GM12878 (cell line): ENCODE results near the gene THAP7. TPM values are rescaled to one million over a fixed set of nuclear protein-coding genes. Genes with fewer than 3 reads are reported as not detected.

Experiments
- ATAC-seq: fragments of 200-7000 bp; cut with Tn5 transposase; 3 replicates; pipeline ENCODE4 v1.9.1; 2020; ENCODE audit warnings: mild to moderate bottlenecking, moderate library complexity
- BruUV-seq: library from RNA; stranded (reverse); fragments of 400-500 nt; replicated peaks from 2 replicates; lab custom pipeline; 2021; lab: Mats Ljungman, UMichigan
- CTCF ChIA-PET: fragments of 300-600 bp; sonication (Branson Sonifier 250); formaldehyde crosslinking; extraction: SDS; loops from one replicate; lab custom pipeline; 2021; ENCODE audit warnings: inconsistent platforms; lab: Yijun Ruan, JAX
- POLR2A ChIA-PET: fragments of 350-600 bp; formaldehyde crosslinking; extraction: SDS; loops from one replicate; lab custom pipeline; 2021; ENCODE audit warnings: inconsistent platforms; lab: Charles Lee
- RAD21 ChIA-PET: fragments of 300-600 bp; sonication (Branson Sonifier 250); formaldehyde crosslinking; loops from one replicate; lab custom pipeline; 2023; ENCODE audit warnings: antibody characterized with exemption; ENCODE audit not compliant: unreplicated experiment; lab: Charles Lee
- SMC1A ChIA-PET: fragments of 300-600 bp; sonication (Branson Sonifier 250); formaldehyde crosslinking; loops from one replicate; lab custom pipeline; 2023; ENCODE audit not compliant: unreplicated experiment, uncharacterized antibody; lab: Charles Lee
- DNase-seq: peaks from one replicate; pipeline ENCODE4 v3.0.0-alpha.2; 2011; ENCODE audit warnings: low read depth, low spot score
- FAIRE-seq: peaks from 3 replicates; lab custom pipeline; 2011; peaks lifted over from hg19 to GRCh38; lab: Jason Lieb, UNC
- H2AFZ ChIP-seq: 2 replicates; pipeline ENCODE4 v1.6.0; 2011; ENCODE audit warnings: low read depth, low read length, control low read depth; ENCODE audit not compliant: control insufficient read depth
- H3K27ac ChIP-seq: 2 replicates; pipeline ENCODE4 v1.5.1; 2011; ENCODE audit warnings: control low read depth; ENCODE audit not compliant: control insufficient read depth, insufficient read depth
- H3K27me3 ChIP-seq, 2 experiments: replicated peaks in 1 of 2; 2 replicates each; pipeline versions ENCODE4 v1.6.0 to v1.6.1; 2011; ENCODE audit warnings: low read length in 1 of 2; ENCODE audit not compliant: control insufficient read depth in 2 of 2, insufficient read depth in 2 of 2
- H3K36me3 ChIP-seq, 2 experiments: 2 replicates each; pipeline ENCODE4 v1.5.1; 2011; ENCODE audit warnings: low read length in 1 of 2; ENCODE audit not compliant: control insufficient read depth in 2 of 2, insufficient read depth in 2 of 2
- H3K4me1 ChIP-seq: 2 replicates; pipeline ENCODE4 v1.6.1; 2011; ENCODE audit warnings: mild to moderate bottlenecking, low read length, moderate library complexity, mixed read lengths; ENCODE audit not compliant: control insufficient read depth, insufficient read depth
- H3K4me2 ChIP-seq: 2 replicates; pipeline ENCODE4 v1.6.0; 2011; ENCODE audit warnings: control low read depth; ENCODE audit not compliant: control insufficient read depth, insufficient read depth
- H3K4me3 ChIP-seq: fragments of 200-600 bp; sonication (generic); 2 replicates; pipeline ENCODE4 v1.5.1; 2016
- H3K79me2 ChIP-seq: 2 replicates; pipeline ENCODE4 v1.6.0; 2011; ENCODE audit warnings: low read length; ENCODE audit not compliant: control insufficient read depth, insufficient read depth
- H3K9ac ChIP-seq: 2 replicates; pipeline ENCODE4 v1.8.0; 2011; ENCODE audit warnings: low read length, control low read depth, mixed read lengths; ENCODE audit not compliant: control insufficient read depth, insufficient read depth
- H3K9me3 ChIP-seq: replicated peaks from 3 replicates; pipeline ENCODE4 v1.5.1; 2011; ENCODE audit warnings: mild to moderate bottlenecking, low read length; ENCODE audit not compliant: control insufficient read depth, insufficient read depth
- H4K20me1 ChIP-seq: 2 replicates; pipeline ENCODE4 v1.6.0; 2011; ENCODE audit not compliant: control insufficient read depth, insufficient read depth
- CBFB ChIP-seq: IDR thresholded peaks from 2 replicates; pipeline ENCODE4 v1.6.1; 2016; ENCODE audit warnings: antibody characterized with exemption, low read depth
- CEBPZ ChIP-seq: fragments of 150-350 bp; IDR thresholded peaks from 2 replicates; pipeline ENCODE4 v1.6.1; 2016; ENCODE audit warnings: low read depth, low read length
- CHD2 ChIP-seq: IDR thresholded peaks from 2 replicates; pipeline ENCODE4 v1.6.1; 2011; ENCODE audit warnings: low read depth, low read length, improper control_type of control experiment, borderline replicate concordance
- E4F1 ChIP-seq: fragments of 450-650 bp; IDR thresholded peaks from 2 replicates; pipeline ENCODE4 v1.6.1; 2018; ENCODE audit warnings: borderline replicate concordance, mild to moderate bottlenecking; ENCODE audit not compliant: partially characterized antibody
- ESRRA ChIP-seq: IDR thresholded peaks from 2 replicates; pipeline ENCODE4 v1.6.1; 2012; ENCODE audit warnings: mild to moderate bottlenecking, low read length, improper control_type of control experiment
- MTA3 ChIP-seq: IDR thresholded peaks from 2 replicates; pipeline ENCODE4 v1.6.1; 2012; ENCODE audit warnings: low read length, inconsistent platforms, borderline replicate concordance
- NR2F1 ChIP-seq: fragments of 450-650 bp; conservative IDR thresholded peaks from 2 replicates; pipeline ENCODE4 v1.6.1; 2017; ENCODE audit warnings: mild to moderate bottlenecking
- PBX3 ChIP-seq: IDR thresholded peaks from 2 replicates; pipeline ENCODE4 v1.6.1; 2011; ENCODE audit warnings: mild to moderate bottlenecking, low read depth, low read length, moderate library complexity; ENCODE audit not compliant: insufficient replicate concordance
- RAD51 ChIP-seq: fragments of 450-650 bp; IDR thresholded peaks from 2 replicates; pipeline ENCODE4 v1.6.1; 2016; ENCODE audit warnings: moderate library complexity, mild to moderate bottlenecking, inconsistent platforms
- SIX5 ChIP-seq: IDR thresholded peaks from 2 replicates; pipeline ENCODE4 v1.6.1; 2011; ENCODE audit warnings: mild to moderate bottlenecking, low read depth, low read length, moderate library complexity; ENCODE audit not compliant: severe bottlenecking
- WRNIP1 ChIP-seq: IDR thresholded peaks from 2 replicates; pipeline ENCODE4 v1.6.1; 2011; ENCODE audit warnings: low read depth, low read length, improper control_type of control experiment, borderline replicate concordance
- ZBED1 ChIP-seq: IDR thresholded peaks from 2 replicates; pipeline ENCODE4 v1.6.1; 2016; ENCODE audit warnings: borderline replicate concordance
- ZNF592 ChIP-seq: fragments of 450-650 bp; IDR thresholded peaks from 2 replicates; pipeline ENCODE4 v1.6.1; 2017; ENCODE audit warnings: mild to moderate bottlenecking, moderate library complexity
- WGBS: methylation state at CpG from one replicate; pipeline ENCODE4 v1.1.6; 2016; ENCODE audit warnings: low lambda C conversion rate; ENCODE audit not compliant: insufficient replicate concordance, insufficient coverage; ENCODE audit errors: missing lambda C conversion rate; 5-methylcytosine and 5-hydroxymethylcytosine counted together
- in situ Hi-C: fragments of 300-500 bp; cut with MboI; formaldehyde crosslinking; loops from 9 replicates; pipeline ENCODE4 v1.14.3; 2018; ENCODE audit warnings: mixed read lengths
- intact Hi-C: fragments of 100-400 bp; cut with micrococcal nuclease; formaldehyde crosslinking; loops from one replicate; pipeline ENCODE4 v1.14.2; 2022; ENCODE audit not compliant: unreplicated experiment
- polyA plus RNA-seq, 11 experiments: library from polyadenylated mRNA; depleted of rRNA in 4 of 11; unstranded in 6 of 11; stranded (reverse) in 5 of 11; fragments of >200 nt; fragmentation: Nextera tagmentation in 4 of 11; fragmentation: Illumina TruSeq in 1 of 11; extraction: Ambion mirVana in 4 of 11; extraction: Trizol in 1 of 11; gene quantifications; 1 replicate in 1 of 11; 2 replicates in 10 of 11; pipeline versions ENCODE4 v1.2.1 to v1.2.3, GENCODE V29; 2011 to 2016; ENCODE audit warnings: inconsistent platforms in 2 of 11, missing spikeins in 2 of 11, low read depth in 1 of 11
- total RNA-seq, 4 experiments: library from RNA; depleted of rRNA in 3 of 4; stranded (reverse); fragments of >200 nt in 3 of 4; fragmentation: Illumina TruSeq in 1 of 4; extraction: Trizol in 1 of 4; gene quantifications; 2 replicates each; pipeline versions ENCODE4 v1.2.1 to v1.2.3, GENCODE V29; 2013 to 2021

THAP7 gene
- total and polyA plus RNA-seq, 10 of the 15 experiments (the other 5 are each of a cell fraction or from before 2014, with no cell fraction given) = 0.66 to 58.3 (median 26.3) TPM

- no peaks in the 10 kb centered on the region; the same call in 1 of the 2 replicates for H3K79me2 ChIP-seq
- ChIA-PET CTCF (interaction anchor here (0.9 to 1.2 kb wide), 3 partner anchors 9 to 151 kb away, joined by 3 to 6 read pairs (median 3); no protein-coding TSS in a partner anchor), POLR2A (no interaction called here), RAD21 (interaction anchor here (1.4 kb wide), 1 partner anchor 75 kb away, joined by 3 read pairs; no protein-coding TSS in a partner anchor), SMC1A (interaction anchor here (1.5 kb wide), 1 partner anchor 75 kb away, joined by 5 read pairs; no protein-coding TSS in a partner anchor)
- intact Hi-C loops (no loop called here), in situ Hi-C loops (no loop called here)
- no peak overlapping the region for H3K4me2 ChIP-seq
- H4K20me1 ChIP-seq = no peaks in the 10 kb centered on the region; the same call in 1 of the 2 replicates
- 84% methylated on average over 4 of the region's 4 CpGs for WGBS
- DNase-seq (no peak), ATAC-seq (no peak), FAIRE-seq (no peak)
- no peak overlapping the region for H3K4me3 ChIP-seq
- H3K36me3 ChIP-seq = no peaks in the 10 kb centered on the region
- no peak overlapping the region for H3K9ac ChIP-seq
- H3K27ac ChIP-seq = no peak overlapping the region
- H3K9me3 ChIP-seq = no peaks in the 10 kb centered on the region
- H3K4me1 ChIP-seq = peaks cover 5% of the 10 kb centered on the region; the same call in 1 of the 2 replicates
- no peak overlapping the region for H2AFZ ChIP-seq
- no TSS peak for BruUV-seq
- H3K27me3 ChIP-seq = peaks cover 1 to 2% of the 10 kb centered on the region in 2 experiments; a peak in 3 of 4 replicates
- no peak for TF ChIP-seq CEBPZ
- no peak for TF ChIP-seq ESRRA
- no peak for TF ChIP-seq ZBED1
- TF ChIP-seq RAD51 = no peak
- no peak for TF ChIP-seq PBX3
- no peak for TF ChIP-seq CHD2
- TF ChIP-seq E4F1 = no peak
- TF ChIP-seq MTA3 = no peak
- TF ChIP-seq WRNIP1 = no peak
- no peak for TF ChIP-seq ZNF592
- TF ChIP-seq SIX5 = no peak
- TF ChIP-seq CBFB = no peak
- no peak for TF ChIP-seq NR2F1
These were observed 41.3 kb downstream of the THAP7 start for GRCh38 chr22:20960609-20961008.
